GM19467 (cell line): ENCODE data around the gene HNRNPD.
"Not testable (repeated sequence)": the region's sequence is repeated elsewhere in the genome, so short reads cannot be mapped to it uniquely, and the experiment has no call there.

Source experiments
- ATAC-seq: cut with Tn5 transposase; IDR thresholded peaks from one replicate; pipeline ENCODE4 v1.9.1; 2021; ENCODE audit warnings: mild to moderate bottlenecking, moderate library complexity; ENCODE audit not compliant: unreplicated experiment

HNRNPD gene

DNA sequence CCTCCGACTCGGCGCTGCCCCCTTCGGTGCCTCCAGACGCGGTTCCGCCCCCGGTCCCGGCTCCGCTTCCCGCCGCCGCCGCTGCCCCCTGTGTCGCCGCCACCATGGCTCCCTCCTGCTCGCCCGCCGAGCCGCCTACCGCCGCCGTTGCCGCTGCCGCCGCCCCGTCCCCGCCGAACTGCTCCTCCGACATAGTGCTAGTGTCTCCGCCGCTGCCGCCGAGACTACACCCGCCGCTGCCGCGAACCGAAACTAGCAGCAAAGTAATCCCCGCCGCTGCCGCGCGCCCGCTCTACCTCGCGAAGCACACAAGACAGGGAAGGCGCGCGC, 340 bp downstream of the HNRNPD start:
- peak; percentile 8 for ATAC-seq

DNA sequence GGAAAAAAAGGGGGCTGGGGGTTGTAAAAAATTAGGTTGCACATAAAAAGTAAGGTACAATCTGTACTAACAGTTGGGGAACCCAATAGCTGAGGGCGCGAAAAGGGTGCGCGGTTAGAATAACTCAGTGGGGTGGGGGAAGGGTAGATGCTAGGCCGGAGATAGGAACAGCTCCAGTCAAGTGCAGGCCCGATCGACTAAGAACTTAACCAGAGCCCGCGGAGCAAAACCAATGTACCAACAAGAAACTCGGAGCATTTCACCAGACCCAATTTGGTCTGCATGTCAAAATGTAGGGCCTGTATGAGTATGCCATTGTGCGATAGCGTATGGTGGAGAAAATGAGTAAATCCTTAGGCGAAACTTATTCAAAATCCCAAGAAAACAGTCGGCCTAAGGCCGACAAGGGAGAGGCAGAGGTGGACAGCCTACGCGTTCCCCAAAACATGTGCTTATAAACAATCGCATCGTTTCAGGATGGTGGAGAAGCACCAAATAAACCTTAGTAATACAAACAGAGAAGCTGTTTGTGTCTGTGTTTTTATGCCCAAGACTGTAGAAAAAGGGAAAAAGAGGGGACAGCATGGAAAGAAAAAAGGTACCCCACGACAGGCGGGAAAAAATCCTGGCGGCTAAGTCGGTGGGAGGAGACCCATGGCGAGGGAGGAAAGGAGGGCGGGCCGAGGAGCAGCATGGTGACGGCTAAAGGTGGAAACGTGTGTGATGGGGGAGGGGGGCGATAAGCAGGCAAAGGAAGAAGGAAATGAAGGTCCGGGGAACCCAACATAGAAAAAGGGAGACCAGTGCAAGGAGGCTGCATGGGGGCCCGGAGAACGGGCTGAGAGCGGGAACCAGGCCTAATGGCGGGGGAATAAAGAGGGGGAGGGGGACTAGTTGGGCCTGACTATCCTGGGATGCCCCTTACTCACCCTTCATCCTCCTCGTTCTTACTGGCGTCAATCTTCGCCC, 990 bp downstream of the HNRNPD start:
- no peak for ATAC-seq

- no peak for ATAC-seq
Measured at GRCh38 chr4:82371497-82371896, 2.3 kb downstream of the HNRNPD start.

DNA sequence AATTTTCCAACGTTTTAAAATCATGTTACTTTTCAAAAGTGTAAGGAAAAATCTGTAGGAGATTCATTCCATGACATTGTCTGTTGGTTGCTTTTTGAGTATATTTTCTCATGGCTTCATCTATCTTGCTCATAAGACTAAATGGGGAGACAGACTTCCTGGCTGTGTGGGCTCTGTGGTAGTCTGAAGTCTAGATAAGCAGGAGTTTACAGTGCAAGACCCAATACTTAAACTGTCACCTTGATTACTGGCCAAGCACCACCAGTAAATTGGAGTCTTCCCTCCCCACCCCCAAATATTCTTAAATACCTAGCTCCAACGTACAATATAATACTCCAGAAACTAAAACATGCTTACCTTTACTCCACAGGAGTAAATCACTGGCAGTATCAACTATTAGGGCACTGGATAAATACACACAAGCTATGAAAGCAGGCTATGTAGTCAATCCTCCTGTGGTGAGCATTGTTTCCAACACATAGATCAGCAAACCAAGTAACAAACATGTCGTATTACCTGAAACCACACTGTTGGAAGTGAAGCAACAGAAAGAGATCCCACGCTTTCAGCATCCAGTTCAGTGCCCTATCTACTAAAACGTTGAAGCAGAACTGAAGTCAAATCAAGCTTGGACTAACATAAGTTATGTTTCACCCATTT, 6.2 kb downstream of the HNRNPD start:
- ATAC-seq: no peak

DNA sequence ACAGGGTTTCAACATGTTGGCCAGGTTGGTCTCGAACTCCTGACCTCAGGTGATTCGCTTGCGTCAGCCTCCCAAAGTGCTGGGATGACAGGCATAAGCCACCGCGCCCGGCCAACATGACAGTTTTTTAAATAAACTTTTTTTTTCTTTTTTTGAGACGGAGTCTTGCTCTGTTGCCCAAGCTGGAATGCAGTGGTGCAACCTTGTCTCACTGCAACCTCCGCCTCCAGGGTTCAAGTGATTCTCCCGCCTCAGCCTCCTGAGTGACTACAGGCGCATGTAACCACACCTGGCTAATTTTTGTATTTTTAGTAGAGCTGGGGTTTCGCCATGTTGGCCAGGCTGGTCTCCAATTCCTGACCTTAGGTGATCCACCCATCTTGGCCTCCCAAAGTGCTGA, 7.4 kb downstream of the HNRNPD start:
- ATAC-seq: not testable (repeated sequence)

GRCh38 chr4:82363896-82364487, 9.8 kb downstream of the HNRNPD start:
- no peak for ATAC-seq

DNA sequence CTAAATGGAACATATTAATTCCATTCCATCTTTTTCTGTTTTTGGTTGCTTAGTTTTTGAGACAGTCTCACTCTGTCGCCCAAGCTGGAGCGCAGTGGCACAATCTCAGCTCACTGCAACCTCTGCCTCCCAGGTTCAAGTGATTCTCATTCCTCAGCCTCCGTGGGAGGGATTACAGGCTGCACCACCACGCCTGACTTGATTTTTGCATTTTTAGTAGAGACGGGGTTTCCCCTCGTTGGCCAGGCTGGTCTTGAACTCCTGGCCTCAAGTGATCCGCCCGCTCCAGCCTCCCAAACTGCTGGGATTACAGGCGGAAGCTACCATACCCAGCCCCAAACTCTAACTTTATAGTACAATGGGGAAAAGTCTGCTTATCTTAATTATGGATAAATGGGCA, 11.2 kb downstream of the HNRNPD start:
- no peak for ATAC-seq

DNA sequence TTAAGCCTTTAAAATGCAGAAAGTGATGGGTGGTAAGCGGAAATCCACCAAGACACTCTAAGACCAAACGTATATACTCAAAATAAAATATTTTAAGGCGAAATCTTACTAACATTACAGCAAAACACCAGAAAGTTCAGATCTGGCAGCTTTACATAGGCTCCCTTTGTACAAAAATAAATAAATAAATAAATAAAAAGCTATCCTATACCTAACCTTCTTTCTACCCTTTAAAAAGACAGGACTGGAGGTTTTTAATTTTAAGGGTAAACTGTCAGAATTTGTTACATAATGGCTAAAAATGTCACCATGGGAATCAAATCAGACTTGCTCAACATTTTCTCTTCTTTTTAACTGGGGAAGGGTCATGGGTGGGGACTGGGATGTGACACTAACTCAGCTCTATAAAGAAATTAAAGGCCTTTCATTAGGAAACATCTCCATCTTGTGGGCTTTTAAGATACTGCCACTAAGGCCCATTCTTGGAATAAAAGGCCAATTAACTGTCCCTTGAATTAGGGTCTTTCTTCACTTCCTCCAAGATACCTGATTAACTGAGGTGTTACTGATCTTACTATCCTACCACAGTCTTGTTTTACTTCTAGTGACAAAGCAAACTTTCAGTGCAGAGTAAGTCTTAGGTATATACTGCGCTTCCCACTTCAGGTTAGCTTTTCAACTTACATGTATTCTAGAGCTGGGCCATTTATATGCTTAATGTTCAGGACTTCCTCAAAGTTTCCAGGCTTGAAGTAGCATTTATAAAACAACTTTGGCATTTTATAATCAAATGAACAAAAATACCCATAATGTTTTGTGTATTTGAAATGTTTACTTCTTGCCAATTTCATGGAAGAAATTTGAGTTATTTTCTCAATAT, 13.3 kb downstream of the HNRNPD start:
- no peak for ATAC-seq

DNA sequence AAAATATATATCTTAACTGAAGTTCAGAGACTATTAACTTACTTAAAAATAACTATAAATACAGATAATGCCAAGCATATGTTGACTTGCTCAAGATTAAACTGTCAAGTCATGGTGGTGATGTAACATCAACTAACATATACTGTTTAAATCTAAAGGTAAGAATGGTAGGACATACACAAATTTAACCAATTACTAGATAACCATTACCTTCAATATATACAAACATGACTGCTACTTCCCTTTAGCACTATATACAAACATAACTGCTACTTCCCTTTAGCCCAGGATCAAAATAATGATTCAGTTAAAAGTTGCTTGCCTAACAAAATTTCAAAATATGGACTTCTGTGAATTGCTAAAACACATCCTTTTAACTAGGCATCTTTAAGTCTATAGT, 14.9 kb downstream of the HNRNPD start:
- ATAC-seq: no peak

DNA sequence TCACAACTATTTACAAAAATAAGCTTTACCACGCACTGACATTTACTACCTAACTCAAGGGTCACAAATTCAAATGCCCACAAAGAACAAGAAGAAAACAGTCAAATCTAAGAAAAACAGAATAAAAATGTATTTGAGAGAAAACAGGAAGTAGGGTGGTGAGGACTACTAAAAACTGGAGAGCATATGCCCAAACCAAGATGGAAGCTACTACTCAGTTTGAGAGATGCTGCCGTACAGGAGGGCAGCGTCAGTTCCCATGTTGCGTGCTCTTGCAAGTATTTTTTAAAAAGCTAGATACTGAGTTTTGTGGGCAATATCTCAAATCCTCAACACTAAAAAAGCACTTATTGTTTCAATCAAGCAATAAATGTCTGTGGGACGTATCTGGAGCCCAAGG, 16.2 kb downstream of the HNRNPD start:
- ATAC-seq: no peak

- ATAC-seq: no peak
Measured at GRCh38 chr4:82354788-82355187, 19.0 kb downstream of the HNRNPD start.

DNA sequence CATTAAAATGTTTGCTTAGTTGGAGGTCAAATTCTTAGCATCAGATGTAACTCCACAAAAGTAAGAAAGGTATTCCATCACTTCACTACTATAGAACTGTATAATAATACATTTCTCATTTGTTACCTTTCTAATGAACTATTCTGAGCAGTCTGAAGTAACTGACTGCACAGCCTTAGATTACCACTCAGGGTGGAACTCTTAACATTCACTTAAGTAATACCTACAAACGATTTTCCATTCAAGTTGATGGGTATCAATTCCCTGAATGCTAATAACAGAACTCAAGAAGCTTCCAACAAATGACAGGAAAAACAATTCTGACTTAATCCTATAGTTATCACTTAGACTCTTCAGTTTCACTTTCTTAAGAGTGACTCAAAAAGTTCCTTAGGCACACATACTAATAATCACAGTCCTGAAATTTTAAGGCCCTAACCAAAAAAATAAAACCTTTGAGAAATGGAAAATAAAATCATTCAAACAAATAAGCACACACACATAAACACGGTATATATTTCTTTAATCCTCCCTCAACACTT, 20.9 kb downstream of the HNRNPD start:
- no peak for ATAC-seq

DNA sequence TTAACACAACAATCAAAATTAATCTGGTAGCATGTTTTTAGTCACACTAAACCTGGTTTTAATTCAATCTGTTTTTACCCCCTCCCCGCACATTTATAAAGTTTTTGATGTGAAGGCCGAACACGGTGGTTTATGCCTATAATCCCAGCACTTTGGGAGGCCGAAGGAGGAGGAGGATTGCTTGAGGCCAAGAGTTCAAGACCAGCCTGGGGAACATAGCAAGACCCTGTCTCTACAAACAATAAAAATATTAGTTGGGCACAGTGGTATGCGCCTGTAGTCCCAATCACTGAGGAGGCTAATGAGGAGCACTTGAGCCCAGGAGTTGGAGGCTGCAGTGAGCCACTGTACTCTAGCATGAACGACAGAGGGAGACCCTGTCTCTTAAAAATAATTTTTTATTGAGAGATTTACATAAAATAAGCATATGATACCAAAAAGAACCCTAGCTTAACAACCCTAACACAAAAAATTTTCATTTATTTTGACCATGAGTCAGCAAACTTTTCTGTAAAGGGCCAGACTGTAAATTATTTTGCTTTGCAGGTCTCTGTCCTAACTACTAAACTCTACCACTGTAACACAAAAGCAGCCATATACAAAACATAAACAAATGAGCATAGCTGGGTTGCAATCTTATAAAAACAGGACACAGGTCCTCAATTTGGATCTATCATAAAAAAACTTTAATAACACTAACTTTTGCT, 21.5 kb downstream of the HNRNPD start:
- ATAC-seq: no peak

GRCh38 chr4:82346126-82346525, 27.7 kb downstream of the HNRNPD start:
- ATAC-seq: no peak

DNA sequence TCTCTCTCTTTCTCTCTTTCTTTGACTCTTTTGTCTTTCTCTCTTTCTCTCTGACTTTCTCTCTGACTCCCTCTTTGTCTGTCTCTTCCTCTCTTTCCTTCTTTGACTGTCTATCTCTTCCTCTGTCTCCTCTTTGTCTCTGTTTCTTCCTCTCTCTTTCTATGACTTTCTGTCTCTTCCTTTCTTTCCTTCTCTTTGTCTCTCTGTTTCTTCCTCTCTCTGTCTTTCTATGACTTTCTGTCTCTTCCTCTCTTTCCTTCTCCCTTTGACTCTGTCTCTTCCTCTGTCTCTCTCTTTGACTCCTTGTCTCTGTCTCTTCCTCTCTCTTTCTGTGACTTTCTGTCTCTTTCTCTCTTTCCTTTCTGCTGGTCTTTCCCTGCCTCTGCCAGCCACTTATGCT, 38.7 kb downstream of the HNRNPD start:
- no peak for ATAC-seq

DNA sequence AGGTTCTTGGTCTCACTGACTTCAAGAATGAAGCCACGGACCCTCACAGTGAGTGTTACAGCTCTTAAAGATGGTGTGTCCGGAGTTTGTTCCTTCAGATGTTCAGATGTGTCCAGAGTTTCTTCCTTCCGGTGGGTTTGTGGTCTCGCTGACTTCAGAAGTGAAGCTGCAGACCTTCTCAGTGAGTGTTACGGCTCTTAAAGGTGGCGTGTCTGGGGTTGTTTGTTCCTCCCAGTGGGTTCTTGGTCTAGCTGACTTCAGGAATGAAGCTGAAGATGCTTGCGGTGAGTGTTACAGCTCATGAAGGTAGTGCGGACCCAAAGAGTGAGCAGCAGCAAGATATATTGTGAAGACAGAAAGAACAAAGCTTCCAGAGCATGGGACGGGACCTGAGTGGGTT, 40.1 kb downstream of the HNRNPD start:
- not testable (repeated sequence) for ATAC-seq

GRCh38 chr4:82331814-82332213, 42.0 kb downstream of the HNRNPD start:
- ATAC-seq: no peak

GRCh38 chr4:82320351-82320750, 53.4 kb downstream of the HNRNPD start:
- ATAC-seq: no peak

- not testable (repeated sequence) for ATAC-seq
Measured at GRCh38 chr4:82303063-82303462, 70.7 kb downstream of the HNRNPD start.
